Chondrocyte (in vitro differentiated cells): ENCODE data around the gene NLN. TPM values are rescaled to one million over a fixed set of nuclear protein-coding genes. Genes with fewer than 3 reads are reported as not detected.
A peak's percentile ranks its signal among the peaks of the same experiment; 100 is the strongest.

Experiments used
- DNase-seq: peaks from one replicate; pipeline ENCODE4 v3.0.0; 2021; ENCODE audit warnings: mixed read lengths, low spot score
- H3K27ac Mint-ChIP-seq: one replicate; pipeline ENCODE4 v1.8.0; 2021; ENCODE audit warnings: mild to moderate bottlenecking, moderate library complexity, mixed read lengths; ENCODE audit not compliant: unreplicated experiment
- H3K27me3 Mint-ChIP-seq: 2 replicates; pipeline ENCODE4 v1.8.0; 2021; ENCODE audit warnings: low read depth, mixed read lengths
- H3K36me3 Mint-ChIP-seq: 2 replicates; pipeline ENCODE4 v1.8.0; 2021; ENCODE audit warnings: low read depth, mixed read lengths
- H3K4me1 Mint-ChIP-seq: 2 replicates; pipeline ENCODE4 v1.8.0; 2021; ENCODE audit warnings: low read depth, mild to moderate bottlenecking, mixed read lengths
- H3K4me3 Mint-ChIP-seq: one replicate; pipeline ENCODE4 v1.8.0; 2021; ENCODE audit warnings: mild to moderate bottlenecking, moderate library complexity, mixed read lengths; ENCODE audit not compliant: unreplicated experiment
- H3K9me3 Mint-ChIP-seq: 2 replicates; pipeline ENCODE4 v1.8.0; 2021; ENCODE audit warnings: low read depth, mixed read lengths
- total RNA-seq: library from RNA; stranded (reverse); gene quantifications from 3 replicates; pipeline ENCODE4 v1.2.1, GENCODE V29; 2021
- TF ChIP-seq, protein P1 (sequence below): fragments of 200-600 bp; sonication (generic); IDR thresholded peaks from 2 replicates; pipeline ENCODE4 v1.5.0; 2021; ENCODE audit warnings: antibody characterized with exemption, mild to moderate bottlenecking, moderate library complexity

NLN gene
- total RNA-seq, 1 donor from 2014 or later: 38.6 TPM

DNA sequence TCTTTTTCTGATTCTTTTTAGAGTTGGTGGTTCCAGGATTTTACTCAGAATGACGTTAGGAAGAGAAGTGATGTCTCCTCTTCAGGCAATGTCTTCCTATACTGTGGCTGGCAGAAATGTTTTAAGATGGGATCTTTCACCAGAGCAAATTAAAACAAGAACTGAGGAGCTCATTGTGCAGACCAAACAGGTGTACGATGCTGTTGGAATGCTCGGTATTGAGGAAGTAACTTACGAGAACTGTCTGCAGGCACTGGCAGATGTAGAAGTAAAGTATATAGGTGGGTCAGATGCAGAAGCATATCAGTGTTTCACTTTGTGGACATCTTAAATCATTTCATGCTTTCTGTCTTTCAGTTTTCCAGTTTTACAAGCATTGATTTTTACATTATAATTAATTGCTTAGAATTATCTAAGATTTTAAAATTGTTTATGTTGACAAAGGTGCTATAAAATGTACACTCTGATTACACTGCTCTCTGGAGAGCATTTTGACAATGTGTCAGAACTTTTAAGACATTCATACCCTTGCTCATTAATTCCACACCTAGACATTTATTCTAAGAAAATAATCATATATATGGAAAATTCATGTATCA, 36.6 kb downstream of the NLN start:
- Mint-ChIP-seq H3K4me3 (no peak overlapping the region), H3K9me3 (no peaks in the 10 kb centered on the region), H3K27ac (no peak overlapping the region), H3K36me3 (peaks cover 4% of the 10 kb centered on the region), H3K4me1 (peaks cover 4% of the 10 kb centered on the region), H3K27me3 (no peaks in the 10 kb centered on the region)
- no peak for DNase-seq
- TF ChIP-seq, protein P1, sequence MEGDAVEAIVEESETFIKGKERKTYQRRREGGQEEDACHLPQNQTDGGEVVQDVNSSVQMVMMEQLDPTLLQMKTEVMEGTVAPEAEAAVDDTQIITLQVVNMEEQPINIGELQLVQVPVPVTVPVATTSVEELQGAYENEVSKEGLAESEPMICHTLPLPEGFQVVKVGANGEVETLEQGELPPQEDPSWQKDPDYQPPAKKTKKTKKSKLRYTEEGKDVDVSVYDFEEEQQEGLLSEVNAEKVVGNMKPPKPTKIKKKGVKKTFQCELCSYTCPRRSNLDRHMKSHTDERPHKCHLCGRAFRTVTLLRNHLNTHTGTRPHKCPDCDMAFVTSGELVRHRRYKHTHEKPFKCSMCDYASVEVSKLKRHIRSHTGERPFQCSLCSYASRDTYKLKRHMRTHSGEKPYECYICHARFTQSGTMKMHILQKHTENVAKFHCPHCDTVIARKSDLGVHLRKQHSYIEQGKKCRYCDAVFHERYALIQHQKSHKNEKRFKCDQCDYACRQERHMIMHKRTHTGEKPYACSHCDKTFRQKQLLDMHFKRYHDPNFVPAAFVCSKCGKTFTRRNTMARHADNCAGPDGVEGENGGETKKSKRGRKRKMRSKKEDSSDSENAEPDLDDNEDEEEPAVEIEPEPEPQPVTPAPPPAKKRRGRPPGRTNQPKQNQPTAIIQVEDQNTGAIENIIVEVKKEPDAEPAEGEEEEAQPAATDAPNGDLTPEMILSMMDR: no peak

DNA sequence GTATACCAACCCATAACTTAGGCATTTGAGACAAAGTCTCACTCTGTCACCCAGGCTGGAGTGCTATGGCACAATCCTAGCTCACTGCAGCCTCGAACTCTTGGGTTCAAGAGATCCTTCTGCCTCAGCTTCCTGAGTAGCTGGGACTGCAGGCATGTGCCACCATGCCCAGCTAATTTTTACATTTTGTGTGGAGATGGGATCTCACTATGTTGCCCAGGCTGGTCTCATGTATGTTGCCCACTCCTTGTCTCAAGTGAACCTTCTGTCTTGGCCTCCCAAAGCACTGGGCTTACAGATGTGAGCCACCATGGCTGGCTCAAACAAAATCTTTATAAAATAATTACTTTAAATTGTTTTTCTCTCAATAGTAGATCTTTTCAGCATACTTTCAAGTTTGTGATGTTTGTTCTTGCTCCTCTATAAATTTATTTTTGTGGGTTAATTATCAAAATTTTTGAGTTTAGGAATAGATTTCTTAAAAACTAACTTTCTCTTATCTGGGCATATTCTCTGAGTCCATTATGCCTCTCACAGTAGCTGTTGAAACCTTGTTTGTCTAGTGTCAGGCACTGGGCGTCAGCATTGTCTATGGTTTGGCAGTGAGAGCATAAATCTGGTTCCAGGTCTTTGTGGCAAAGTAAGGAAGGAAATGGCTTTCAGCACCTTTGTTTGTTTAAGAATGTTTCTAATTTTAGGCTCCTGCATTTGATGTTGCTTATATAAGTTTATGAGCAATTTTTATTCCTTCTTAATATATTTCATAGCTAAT, 38.7 kb downstream of the NLN start:
- no peaks in the 10 kb centered on the region for H3K9me3 Mint-ChIP-seq
- TF ChIP-seq, protein P1: peak; percentile 72
- peaks cover 4% of the 10 kb centered on the region for H3K36me3 Mint-ChIP-seq
- no peak overlapping the region for H3K27ac Mint-ChIP-seq
- H3K4me1 Mint-ChIP-seq: peaks cover 4% of the 10 kb centered on the region
- DNase-seq: no peak
- H3K27me3 Mint-ChIP-seq: no peaks in the 10 kb centered on the region
- no peak overlapping the region for H3K4me3 Mint-ChIP-seq

DNA sequence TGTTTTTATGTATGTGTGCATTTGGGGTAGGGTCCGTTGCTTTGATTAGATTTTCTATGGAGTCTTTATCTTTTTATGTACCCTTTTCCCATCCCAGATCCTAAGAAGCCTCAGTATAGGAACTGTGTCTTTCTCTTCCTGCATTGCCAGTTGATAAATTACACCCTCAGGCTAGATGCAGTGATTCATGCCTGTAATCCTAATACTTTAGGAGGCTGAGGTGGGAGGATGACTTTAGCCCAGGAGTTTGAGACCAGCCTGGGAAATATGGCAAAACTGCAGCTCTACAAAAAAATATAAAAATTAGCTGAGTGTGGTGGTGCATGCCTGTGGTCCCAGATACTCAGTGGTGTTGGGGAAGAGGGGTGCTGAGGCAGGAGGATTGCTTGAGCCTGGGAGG, 40.2 kb downstream of the NLN start:
- no peaks in the 10 kb centered on the region for H3K9me3 Mint-ChIP-seq

DNA sequence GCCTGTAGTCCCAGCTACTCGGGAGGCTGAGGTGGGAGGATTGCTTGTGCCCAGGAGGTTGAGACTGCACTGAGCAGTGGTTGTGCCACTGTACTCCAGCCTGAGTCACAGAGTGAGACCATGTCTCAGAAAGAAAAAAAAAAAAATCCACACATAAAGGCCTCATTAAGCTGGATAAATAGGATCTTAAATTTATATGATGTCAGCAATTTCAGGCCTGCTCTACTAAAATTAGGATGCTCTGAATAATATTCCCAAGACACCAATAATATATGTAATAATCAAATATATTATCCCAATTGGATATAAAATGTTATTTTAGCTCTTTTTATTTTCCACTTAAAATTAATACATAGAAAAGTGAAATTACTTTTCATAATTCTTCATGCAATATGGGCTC, 43.6 kb downstream of the NLN start:
- DNase-seq: no peak
- Mint-ChIP-seq H3K27ac (no peak overlapping the region), H3K27me3 (no peaks in the 10 kb centered on the region), H3K4me3 (no peak overlapping the region), H3K4me1 (peaks cover 17% of the 10 kb centered on the region), H3K36me3 (peaks cover 13% of the 10 kb centered on the region), H3K9me3 (peaks cover 4% of the 10 kb centered on the region)
- TF ChIP-seq, protein P1: no peak

More for the DNA sequence above, 40.2 kb downstream of the NLN start:
- H3K27me3 Mint-ChIP-seq: no peaks in the 10 kb centered on the region
- H3K4me1 Mint-ChIP-seq: peaks cover 4% of the 10 kb centered on the region
- no peak for DNase-seq
- H3K27ac Mint-ChIP-seq: no peak overlapping the region
- TF ChIP-seq, protein P1: no peak
- no peak overlapping the region for H3K4me3 Mint-ChIP-seq
- H3K36me3 Mint-ChIP-seq: peaks cover 11% of the 10 kb centered on the region

DNA sequence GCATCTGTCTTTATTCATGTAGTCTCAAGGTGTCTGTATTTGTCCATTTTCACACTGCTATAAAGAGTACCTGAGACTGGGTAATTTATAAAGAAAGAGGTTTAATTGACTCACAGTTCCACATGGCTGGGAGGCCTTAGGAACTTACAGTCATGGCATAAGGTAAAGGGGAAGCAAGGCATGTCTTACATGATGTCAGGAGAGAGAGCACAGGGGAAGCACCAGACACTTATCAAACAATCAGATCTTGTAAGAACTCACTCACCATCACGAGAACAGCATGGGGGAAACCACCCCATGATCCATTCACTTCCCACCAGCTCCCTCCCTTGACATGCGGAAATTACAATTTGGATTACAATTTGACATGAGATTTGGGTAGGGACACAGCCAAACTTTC, 44.2 kb downstream of the NLN start:
- no peak overlapping the region for H3K4me3 Mint-ChIP-seq
- H3K36me3 Mint-ChIP-seq: peaks cover 11% of the 10 kb centered on the region
- H3K27me3 Mint-ChIP-seq: no peaks in the 10 kb centered on the region
- TF ChIP-seq, protein P1: no peak
- H3K4me1 Mint-ChIP-seq: peaks cover 13% of the 10 kb centered on the region
- DNase-seq: no peak
- H3K27ac Mint-ChIP-seq: no peak overlapping the region
- H3K9me3 Mint-ChIP-seq: peaks cover 4% of the 10 kb centered on the region
